ENCODE data around the gene DENND1A.

DNA sequence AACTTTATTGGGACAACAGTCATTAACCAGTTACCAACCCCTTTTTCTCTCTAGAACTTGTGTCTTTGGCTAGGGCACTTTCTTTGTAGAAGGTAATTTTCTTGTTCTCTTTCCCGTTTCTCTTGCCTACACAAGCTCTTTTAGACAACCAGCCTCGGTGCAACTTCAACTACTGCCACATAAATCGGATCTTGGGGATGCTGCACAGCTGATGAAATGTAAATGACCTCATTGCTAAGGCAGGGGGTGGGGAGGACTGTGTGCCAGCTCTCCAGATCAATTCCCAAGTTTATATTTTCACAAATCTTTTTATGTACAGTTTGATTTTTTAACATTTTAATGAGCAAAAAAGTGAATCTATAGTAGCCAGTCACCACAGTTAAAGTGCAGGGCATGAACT is 157.6 kb downstream of the DENND1A start:
- no peak for TF ChIP-seq GATA3 (IDR thresholded peaks at IDR 0.05; ENCODE audit: low read depth, low read length)
- no peak for TF ChIP-seq GATA2 (IDR thresholded peaks at IDR 0.05; ENCODE audit: low read depth, low read length)

Data from SH-SY5Y (cell line).